LNCAP (cell line): Measurements from ENCODE around the gene TIMM10.
A peak's percentile ranks its signal among the peaks of the same experiment; 100 is the strongest.

Source experiments
- TF ChIP-seq, protein P1 (sequence below): fragments of 450-650 bp; IDR thresholded peaks from 2 replicates; pipeline ENCODE4 v1.5.1; 2017; ENCODE audit warnings: mild to moderate bottlenecking

Gene TIMM10

DNA sequence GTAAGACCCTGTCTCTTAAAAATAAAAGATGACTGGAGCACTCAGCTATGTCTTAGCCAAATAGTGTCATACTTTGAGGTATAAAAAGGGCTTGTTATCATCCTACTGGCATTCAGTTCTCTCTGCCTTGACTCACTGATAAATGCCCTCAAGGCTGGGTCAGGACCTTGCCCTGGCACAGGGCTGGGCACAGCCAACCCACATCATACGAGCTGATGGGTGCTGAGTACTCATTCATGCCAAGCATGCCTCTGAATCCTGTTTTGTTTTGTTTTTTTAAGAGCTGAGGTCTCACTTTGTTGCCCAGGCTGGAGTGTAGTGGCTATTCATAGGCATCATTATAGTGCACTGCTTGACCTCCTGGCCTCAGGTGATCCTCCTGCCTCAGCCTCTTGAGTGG, 8.8 kb upstream of the TIMM10 start:
- TF ChIP-seq, protein P1, sequence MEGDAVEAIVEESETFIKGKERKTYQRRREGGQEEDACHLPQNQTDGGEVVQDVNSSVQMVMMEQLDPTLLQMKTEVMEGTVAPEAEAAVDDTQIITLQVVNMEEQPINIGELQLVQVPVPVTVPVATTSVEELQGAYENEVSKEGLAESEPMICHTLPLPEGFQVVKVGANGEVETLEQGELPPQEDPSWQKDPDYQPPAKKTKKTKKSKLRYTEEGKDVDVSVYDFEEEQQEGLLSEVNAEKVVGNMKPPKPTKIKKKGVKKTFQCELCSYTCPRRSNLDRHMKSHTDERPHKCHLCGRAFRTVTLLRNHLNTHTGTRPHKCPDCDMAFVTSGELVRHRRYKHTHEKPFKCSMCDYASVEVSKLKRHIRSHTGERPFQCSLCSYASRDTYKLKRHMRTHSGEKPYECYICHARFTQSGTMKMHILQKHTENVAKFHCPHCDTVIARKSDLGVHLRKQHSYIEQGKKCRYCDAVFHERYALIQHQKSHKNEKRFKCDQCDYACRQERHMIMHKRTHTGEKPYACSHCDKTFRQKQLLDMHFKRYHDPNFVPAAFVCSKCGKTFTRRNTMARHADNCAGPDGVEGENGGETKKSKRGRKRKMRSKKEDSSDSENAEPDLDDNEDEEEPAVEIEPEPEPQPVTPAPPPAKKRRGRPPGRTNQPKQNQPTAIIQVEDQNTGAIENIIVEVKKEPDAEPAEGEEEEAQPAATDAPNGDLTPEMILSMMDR, result no peak

DNA sequence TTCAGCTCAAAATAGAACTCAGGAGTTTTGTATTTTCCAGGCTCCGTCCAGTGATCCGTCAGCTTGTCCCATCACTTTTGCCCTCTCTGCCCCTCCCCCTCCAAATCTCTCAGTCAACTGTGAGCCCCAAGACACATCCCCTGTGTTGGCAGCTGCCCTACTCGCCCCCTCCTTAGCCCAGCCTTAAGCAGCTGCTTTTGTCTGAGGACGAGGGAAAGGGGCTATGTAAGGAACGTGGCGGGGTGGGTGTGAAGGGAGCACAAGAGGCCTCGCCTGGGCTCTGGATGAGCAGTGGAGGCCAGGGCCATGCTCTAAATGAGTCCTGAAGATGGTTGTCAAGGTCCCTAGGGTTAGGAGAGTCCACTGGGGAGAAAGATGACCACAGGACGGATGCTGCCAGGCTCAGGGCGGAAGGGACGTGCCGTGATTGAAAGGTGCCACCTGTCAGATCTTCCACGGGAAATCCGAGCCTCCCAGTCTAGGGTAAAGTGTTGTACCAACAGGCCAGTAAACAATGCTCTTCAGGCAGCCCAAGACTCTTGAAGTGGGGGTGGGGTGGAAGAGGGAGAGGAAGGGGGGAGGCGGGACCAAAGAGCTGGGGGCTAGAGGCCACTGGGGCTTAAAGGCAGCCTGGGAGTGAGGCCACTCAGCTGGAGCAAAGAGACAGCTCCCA, 6.5 kb upstream of the TIMM10 start, which contains the start of gene SMTNL1:
Gene SMTNL1, plus strand, starts transcription at position 649 of the 673 bp plus-strand sequence. CDS start 5,048 bp downstream, outside the sequence.
- TF ChIP-seq, protein P1, result no peak

DNA sequence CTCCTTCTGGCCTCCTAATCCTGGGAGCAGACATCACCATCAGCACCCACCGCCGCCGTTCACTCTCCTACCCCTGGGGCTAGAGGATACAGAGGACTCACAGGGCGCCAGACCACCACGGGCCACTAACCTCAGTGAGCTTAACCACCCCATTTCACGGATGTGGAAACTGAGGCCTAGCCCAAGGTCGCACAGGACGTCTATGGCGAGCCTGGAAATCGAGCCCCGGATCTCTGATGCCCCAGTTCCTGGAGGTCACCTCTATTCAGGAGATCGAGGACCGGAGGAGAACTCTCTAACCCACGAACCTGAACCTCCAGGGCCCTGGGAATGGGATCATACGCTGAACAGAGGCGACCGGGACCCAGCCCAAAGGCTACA, 349 bp downstream of the TIMM10 start:
- TF ChIP-seq, protein P1, result no peak

DNA sequence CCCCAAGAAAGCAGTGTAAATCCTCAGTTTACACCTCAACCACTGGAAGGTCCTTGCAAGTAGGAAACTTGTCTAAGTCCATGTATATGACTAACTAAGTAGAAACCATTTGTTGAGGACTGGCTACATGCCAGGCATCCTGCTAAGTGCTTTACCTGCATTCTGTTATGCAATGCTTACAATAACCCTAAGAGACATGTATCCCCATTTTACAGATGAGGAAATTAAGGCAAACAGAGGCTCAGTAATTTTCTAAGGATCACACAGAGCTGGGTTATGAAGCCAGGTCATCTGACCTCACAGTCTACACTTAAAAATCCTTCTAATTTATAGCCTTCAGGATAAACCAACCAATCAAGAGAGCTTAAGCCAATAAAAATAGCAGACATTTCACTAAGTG, 1.5 kb downstream of the TIMM10 start:
- TF ChIP-seq, protein P1, result no peak

DNA sequence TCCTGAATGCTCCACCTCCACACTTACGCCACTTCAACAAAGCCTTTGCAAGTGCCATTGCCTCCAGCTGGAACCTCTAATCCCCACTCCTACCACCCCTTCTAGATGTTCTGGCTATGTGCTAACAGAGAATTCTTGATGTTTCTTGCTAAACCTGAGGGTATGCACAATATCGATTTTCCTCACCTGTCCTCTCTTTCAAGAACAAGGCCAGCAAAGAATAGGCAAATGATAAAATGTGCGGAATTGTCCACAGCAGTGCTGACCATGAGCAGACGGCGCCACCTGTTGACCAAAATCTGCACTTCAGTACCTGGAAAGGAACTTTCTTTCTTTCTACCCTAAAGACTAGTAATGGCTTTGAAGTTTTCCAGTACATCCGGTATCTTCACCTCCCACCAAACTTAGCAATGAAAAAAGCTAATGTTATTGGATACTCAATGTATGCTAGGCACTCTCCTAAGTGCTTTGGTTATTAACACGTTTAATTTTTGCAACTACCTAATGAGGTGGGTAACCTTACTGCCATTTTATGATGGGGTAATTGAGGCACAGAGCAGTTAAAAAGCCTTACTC, 3.4 kb downstream of the TIMM10 start:
- TF ChIP-seq, protein P1, result peak; percentile 94

DNA sequence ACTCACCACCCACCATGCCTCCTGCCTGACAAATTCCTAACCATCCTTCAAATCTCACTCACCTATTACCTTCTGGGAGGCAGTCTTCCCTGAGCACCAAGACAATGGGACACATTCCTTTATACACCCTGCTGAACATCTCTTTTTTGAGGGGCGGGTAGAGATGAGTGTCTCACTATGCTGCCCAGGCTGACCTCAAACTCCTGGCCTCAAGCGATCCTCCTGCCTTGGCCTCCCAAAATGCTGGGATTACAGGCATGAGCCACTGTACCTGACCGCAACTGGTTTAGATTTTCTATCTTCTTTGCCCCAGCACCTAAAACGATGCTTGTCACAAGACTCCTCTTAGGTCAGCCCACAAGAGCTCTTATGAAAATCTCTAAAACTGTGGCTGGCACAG, 7.1 kb downstream of the TIMM10 start:
- TF ChIP-seq, protein P1, result no peak

DNA sequence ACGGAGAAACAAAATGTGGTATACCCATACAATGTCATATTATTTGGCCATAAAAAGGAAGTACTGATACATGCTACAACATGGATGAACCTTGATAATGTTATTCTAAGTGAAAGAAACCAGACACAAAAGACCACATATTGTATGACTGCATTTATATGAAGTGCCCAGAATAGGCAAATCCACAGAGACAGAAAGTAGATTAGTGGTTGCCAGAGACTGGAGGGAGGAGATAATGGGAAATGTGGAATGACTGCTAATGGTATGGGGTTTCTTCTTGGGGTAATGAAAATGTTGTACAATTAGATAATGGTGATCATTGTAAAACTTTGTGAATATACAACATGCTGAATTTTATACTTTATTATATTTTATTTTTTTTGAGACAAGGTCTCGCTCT, 9.4 kb downstream of the TIMM10 start:
- TF ChIP-seq, protein P1, result no peak

DNA sequence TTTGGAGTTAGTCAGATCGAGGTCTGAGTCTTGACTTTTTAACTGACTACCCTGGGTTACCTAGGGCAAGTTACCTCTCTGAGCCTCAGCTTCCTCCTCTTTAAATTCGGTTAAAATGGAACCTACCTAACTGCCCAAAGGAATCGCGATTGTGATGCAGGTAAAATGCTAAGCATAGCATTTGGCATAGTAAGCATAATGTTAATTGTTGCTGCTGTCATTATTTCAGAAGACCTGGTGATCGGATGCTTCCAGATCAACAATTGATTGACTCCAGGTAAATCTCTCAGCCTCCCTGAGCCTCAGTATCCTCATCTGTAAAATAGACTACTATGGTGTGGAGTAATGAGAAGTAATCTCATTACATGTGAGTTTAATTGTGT, 14.5 kb downstream of the TIMM10 start:
- TF ChIP-seq, protein P1, result no peak
